ENCODE measurements around the gene ADGRG6.

GRCh38 chr6:142291512-142291911 lies 10.3 kb upstream of the ADGRG6 start:
- TF ChIP-seq POLR2AphosphoS5 (IDR thresholded peaks at IDR 0.05), result no peak
- TF ChIP-seq POLR2A (IDR thresholded peaks at IDR 0.05), result no peak
- TF ChIP-seq CTCF (IDR thresholded peaks at IDR 0.05), result no peak

Data from breast epithelium (tissue), 3 donors.